Endothelial cell of umbilical vein (primary cell): ENCODE measurements around the gene PRR15L.

Experiments used
- EZH2 ChIP-seq: IDR thresholded peaks from 2 replicates; pipeline ENCODE4 v1.6.1; 2012; ENCODE audit warnings: borderline replicate concordance, low read depth, mild to moderate bottlenecking, moderate library complexity, low read length, inconsistent platforms; ENCODE audit not compliant: severe bottlenecking
- POLR2A ChIP-seq: IDR thresholded peaks from 2 replicates; pipeline ENCODE4 v1.6.1; 2012; ENCODE audit warnings: low read depth, mild to moderate bottlenecking, control low read depth, low read length
- POLR2AphosphoS5 ChIP-seq: IDR thresholded peaks from 2 replicates; pipeline ENCODE4 v1.6.1; 2012; ENCODE audit warnings: low read depth, mild to moderate bottlenecking, control low read depth, low read length, moderate library complexity; ENCODE audit not compliant: insufficient read depth
- TF ChIP-seq, protein P1 (sequence below), 2 donors: IDR thresholded peaks; 1 replicate in 1 of 2; 2 replicates in 1 of 2; pipeline ENCODE4 v1.5.1; 2011; ENCODE audit warnings: low read length in 2 of 2, mild to moderate bottlenecking in 2 of 2, moderate library complexity in 2 of 2, control low read depth in 1 of 2, inconsistent platforms in 1 of 2, low read depth in 1 of 2; ENCODE audit not compliant: insufficient read depth in 1 of 2; ENCODE audit errors: extremely low read depth in 1 of 2
- TF ChIP-seq, protein P2 (sequence below): IDR thresholded peaks from 2 replicates; pipeline ENCODE4 v1.6.1; 2011; ENCODE audit not compliant: insufficient read depth, insufficient read length

DNA sequence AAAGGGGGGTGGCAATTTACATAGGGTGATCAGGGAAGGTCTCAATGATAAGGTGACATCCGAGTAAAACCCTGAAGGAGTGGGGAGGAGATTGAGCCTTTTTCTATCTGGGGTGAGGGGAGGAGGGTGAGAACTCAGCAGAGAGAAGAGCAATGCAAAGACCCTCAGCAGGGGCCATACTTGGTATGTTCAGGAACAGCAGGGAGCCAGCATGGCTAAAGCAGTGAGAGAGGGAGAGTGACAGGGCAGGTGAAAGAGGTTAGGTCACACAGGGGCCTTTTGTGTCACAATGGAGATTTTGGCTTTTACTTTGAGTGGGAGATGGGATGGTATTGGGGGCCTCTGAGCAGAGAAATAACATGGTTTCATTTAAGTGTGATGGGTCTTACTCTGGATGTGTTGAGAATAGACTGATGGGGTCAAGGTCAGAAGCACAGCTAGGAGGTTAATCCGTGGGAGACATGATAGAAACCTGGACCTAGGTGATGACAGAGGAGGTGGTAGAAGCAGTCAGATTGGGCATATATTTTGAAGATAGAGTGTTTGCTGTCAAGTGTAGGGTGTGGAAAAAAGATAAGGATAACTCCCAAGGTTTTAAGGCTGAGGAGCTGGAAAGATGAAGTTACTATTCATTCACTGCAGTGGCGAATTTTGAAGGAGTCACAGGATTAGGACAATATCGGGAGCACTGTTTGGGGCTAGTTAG is 55.5 kb downstream of the PRR15L start:
- TF ChIP-seq, protein P1, sequence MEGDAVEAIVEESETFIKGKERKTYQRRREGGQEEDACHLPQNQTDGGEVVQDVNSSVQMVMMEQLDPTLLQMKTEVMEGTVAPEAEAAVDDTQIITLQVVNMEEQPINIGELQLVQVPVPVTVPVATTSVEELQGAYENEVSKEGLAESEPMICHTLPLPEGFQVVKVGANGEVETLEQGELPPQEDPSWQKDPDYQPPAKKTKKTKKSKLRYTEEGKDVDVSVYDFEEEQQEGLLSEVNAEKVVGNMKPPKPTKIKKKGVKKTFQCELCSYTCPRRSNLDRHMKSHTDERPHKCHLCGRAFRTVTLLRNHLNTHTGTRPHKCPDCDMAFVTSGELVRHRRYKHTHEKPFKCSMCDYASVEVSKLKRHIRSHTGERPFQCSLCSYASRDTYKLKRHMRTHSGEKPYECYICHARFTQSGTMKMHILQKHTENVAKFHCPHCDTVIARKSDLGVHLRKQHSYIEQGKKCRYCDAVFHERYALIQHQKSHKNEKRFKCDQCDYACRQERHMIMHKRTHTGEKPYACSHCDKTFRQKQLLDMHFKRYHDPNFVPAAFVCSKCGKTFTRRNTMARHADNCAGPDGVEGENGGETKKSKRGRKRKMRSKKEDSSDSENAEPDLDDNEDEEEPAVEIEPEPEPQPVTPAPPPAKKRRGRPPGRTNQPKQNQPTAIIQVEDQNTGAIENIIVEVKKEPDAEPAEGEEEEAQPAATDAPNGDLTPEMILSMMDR (IDR thresholded peaks at IDR 0.05; ENCODE audit: extremely low read depth in 1 of 2, insufficient read depth in 1 of 2, low read depth in 1 of 2, low read length in 2 of 2) = no peak
- TF ChIP-seq POLR2A (no peak), EZH2 (no peak), POLR2AphosphoS5 (no peak)
- TF ChIP-seq, protein P2, sequence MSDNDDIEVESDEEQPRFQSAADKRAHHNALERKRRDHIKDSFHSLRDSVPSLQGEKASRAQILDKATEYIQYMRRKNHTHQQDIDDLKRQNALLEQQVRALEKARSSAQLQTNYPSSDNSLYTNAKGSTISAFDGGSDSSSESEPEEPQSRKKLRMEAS = no peak
